22Rv1 (cell line): ENCODE results near the gene RAB1A.

ENCODE experiments used
- H3K27ac ChIP-seq: fragments of 450-650 bp; 2 replicates; pipeline ENCODE4 v1.5.1; 2017
- ZFX ChIP-seq: fragments of 450-650 bp; IDR thresholded peaks from 2 replicates; pipeline ENCODE4 v1.6.1; 2017; ENCODE audit warnings: antibody characterized with exemption, borderline replicate concordance
- TF ChIP-seq, protein P1 (sequence below): fragments of 450-650 bp; IDR thresholded peaks from 2 replicates; pipeline ENCODE4 v1.5.1; 2017; ENCODE audit warnings: mild to moderate bottlenecking

Gene RAB1A

DNA sequence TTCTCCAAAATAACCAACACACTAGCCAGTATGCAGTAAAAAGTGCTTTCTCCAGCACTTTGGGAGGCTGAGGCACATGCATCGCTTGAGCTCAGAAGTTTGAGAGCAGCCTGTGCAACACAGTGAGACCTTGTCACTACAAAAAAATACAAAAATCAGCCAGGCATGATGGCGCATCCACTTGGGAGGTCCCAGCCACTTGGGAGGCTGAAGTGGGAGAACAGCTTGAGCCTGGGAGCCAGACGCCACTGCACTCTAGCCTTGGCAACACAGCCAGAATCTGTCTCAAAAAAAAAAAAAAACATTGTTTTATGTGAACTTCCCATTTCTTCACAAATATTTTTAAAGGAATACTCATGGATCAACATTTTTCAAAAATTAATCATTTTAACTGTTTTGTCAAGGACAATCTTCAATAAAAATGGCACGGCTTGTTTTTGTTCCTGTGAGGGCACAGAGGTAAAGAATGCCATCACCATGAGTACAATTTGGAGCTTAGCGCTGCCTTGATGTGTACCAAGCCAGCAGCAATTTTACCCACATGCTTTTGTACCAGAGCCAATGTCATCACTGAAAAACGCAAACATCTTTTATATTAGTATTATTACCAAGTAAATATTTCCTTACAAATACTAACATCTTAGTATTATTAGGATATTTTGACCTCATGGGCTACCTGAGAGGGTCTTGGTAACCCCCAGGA lies 26.7 kb downstream of the RAB1A start:
- no peak overlapping the region for H3K27ac ChIP-seq
- TF ChIP-seq, protein P1, sequence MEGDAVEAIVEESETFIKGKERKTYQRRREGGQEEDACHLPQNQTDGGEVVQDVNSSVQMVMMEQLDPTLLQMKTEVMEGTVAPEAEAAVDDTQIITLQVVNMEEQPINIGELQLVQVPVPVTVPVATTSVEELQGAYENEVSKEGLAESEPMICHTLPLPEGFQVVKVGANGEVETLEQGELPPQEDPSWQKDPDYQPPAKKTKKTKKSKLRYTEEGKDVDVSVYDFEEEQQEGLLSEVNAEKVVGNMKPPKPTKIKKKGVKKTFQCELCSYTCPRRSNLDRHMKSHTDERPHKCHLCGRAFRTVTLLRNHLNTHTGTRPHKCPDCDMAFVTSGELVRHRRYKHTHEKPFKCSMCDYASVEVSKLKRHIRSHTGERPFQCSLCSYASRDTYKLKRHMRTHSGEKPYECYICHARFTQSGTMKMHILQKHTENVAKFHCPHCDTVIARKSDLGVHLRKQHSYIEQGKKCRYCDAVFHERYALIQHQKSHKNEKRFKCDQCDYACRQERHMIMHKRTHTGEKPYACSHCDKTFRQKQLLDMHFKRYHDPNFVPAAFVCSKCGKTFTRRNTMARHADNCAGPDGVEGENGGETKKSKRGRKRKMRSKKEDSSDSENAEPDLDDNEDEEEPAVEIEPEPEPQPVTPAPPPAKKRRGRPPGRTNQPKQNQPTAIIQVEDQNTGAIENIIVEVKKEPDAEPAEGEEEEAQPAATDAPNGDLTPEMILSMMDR, result no peak
- no peak for TF ChIP-seq ZFX

DNA sequence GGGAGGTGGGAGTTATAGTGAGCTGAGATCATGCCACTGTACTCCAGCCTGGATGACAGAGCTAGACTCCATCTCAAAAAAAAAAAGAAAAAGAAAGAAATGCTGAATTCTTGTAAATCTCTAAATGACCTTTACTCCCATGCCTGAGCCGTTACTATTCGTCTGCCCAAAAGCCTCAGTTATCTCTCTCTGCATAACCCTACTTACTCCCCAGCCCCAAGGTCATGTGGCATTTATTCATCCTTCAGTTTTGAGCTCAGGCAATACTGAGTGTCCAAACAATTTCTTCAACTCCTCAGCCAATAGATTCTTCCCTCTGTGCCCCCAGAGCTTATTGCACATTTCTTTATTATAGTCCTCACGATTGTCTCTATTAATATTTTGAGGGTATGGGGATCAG lies 28.8 kb downstream of the RAB1A start:
- TF ChIP-seq, protein P1, result no peak
- no peak for TF ChIP-seq ZFX
- no peak overlapping the region for H3K27ac ChIP-seq

DNA sequence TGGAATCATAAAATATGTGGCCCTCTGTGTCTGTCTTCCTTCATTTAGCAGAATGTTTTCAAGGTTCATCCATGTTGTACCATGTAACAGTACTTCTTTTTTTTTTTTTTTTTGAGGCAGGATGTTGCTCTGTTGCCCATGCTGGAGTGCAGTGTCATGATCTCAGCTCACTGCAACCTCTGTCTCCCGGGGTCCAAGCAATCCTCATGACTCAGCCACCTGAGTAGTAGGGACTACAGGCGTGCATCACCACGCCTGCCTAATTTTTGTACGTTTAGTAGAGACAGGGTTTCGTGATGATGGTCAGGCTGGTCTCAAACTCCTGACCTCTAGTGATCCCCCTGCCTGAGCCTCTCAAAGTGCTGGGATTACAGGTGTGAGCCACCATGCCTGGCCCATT lies 31.2 kb downstream of the RAB1A start:
- no peak overlapping the region for H3K27ac ChIP-seq
- no peak for TF ChIP-seq ZFX
- TF ChIP-seq, protein P1, result no peak

GRCh38 chr2:65097844-65098243 lies 32.1 kb downstream of the RAB1A start:
- TF ChIP-seq, protein P1, result no peak
- TF ChIP-seq ZFX, result no peak
- no peak overlapping the region for H3K27ac ChIP-seq

GRCh38 chr2:65096948-65097347 lies 33.0 kb downstream of the RAB1A start:
- TF ChIP-seq ZFX, result no peak
- TF ChIP-seq, protein P1, result no peak
- no peak overlapping the region for H3K27ac ChIP-seq

DNA sequence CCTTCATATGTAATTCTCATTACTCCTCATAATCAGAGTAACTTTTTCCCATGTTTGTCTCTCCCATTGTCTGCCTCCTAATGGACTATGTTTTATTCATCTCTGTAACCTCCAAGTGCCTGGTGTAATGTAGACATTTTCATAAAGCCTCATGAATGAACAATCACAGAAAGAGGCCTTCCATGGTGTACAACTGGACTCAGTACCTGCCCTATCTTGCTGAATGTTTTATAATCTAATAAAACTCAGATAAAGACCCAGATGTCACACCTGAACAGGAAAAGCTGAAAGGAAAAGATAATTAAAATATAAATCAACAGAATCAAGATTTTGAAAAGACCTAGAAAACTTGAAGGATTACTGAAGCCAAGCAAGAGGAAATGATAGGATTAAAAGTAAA lies 36.7 kb downstream of the RAB1A start:
- H3K27ac ChIP-seq, result no peak overlapping the region
- TF ChIP-seq ZFX, result no peak
- TF ChIP-seq, protein P1, result no peak

DNA sequence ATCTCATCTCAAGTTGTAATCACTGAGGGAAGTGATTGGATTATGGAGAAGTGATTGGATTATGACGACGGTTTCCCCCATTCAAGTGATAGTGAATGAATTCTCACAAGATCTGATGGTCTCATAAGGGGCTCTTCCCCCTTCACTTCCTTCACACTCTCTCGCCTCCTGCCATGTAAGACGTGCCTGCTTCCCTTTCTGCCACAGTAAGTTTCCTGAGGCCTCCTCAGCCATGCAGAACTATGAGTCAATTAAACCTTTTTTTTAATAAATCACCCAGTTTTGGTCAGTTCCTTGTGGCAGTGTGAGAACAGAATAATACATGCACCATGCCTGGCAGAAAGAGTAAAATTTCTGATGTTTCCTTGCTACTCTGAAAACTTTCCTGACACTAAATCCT lies 37.1 kb downstream of the RAB1A start:
- no peak for TF ChIP-seq ZFX
- TF ChIP-seq, protein P1, result no peak
- no peak overlapping the region for H3K27ac ChIP-seq
